Limb (tissue), 2 donors: ENCODE data around the gene CNGB1.
"Not testable (repeated sequence)": the region's sequence is repeated elsewhere in the genome, so short reads cannot be mapped to it uniquely, and the experiment has no call there.

Experiments
- DNase-seq, 2 donors: peaks; one replicate each; pipeline ENCODE4 v3.0.0-alpha.2; 2016; ENCODE audit errors: extremely low spot score in 2 of 2

Gene CNGB1

DNA sequence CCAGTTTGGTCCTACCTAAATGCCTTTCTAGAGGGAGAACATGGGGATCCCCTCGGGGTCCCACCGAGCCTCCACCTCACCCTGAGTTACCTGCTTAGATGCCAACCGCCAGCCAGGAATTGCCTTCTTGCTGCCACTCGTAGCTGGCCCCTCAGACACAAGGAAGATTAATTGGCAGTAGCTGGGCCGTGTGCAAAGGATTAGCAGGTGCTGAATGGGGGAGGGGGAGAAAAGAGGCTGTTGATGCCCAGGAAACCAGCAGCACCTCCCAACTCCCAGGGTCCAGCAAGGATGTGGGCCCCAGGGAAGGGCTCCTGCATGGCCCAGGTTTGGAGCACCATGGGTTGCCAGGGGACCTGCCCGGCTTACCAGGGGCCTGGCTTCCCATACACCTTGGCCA lies at the start of gene CNGB1:
CNGB1 (minus strand) TSS at position 159 of the 400 bp plus-strand sequence. CDS start 3,842 bp downstream, outside the sequence.
- DNase-seq: no peak

DNA sequence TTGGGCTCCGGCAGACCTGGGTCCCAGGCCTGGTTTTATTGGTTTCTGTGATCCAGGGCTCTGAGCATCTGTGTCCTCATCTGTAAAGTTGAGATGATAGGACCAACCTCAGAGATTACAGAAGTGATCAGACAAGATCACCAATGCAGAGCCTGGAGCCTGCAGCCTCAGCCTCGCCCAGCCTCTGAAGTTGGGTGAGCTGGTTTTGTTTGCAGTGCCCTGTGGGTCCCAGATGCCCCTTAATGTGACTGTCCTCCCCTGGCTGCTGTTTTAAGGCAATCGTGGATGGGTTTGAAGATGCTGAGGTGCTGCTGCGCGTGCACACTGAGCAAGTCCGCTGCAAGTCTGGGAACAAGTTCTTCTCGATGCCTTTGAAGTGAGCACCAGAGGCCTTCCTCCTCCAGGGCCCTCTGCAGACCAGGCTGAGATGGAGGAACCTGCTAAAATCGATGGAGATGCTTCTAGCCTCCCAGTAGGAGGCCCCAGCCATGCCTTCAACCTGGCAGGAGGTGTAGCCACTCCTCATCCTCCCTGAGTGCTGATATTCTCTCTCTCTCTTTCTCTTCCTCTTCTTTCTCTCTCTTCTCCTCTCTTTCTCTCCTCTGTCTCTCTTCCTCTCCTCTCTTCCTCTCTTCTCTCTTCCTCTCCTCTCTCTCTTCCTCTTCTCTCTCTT lies 49.1 kb upstream of the CNGB1 start:
- no peak for DNase-seq

DNA sequence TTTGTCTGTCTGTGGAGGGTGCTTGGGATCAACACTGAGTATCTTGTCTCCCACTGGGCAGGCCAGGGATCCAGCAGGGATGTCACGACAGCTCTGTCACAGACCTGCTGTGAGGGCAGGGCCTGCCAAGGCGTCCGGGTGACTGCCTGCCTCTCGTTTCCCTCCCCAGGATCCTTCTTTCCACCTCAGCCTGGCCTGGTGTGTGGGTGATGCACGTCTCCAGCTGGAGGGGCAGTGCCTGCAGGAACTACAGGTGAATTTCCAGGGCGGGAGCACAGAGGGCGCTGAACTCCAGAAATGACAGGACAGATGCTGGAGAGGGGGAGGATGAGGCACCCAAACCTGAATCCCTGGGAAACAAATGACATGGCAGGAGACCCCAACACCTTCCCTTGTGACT lies 47.9 kb upstream of the CNGB1 start:
- DNase-seq: no peak

DNA sequence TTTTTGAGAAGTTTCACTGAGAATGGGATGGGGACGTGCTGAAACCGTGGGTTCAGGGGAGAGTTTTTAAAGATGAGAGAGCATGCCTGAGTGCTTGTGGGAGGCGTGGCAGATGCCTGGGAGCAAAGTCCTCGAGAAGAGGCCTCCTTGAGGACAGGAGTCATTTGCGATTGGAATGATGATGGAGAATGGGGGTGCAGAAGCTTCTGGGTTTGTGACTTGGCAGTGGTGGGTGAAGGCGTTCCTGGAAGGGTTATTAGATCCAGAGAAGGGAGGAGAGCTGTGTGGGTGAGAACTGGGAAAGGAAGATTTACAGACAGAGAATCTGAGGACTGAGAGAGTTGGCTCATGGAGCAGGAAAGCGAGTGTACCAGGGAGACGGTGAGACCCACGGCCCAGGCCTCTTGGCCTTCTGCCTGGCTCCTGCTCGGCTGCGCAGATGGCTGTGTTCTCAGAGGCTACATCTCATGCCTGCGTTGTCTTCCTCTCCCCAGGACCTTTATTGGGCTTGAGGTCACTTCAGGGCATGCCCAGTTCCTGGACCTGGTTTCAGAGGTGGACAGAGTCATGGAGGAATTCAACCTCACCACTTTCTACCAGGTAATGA lies 46.0 kb upstream of the CNGB1 start:
- no peak for DNase-seq

DNA sequence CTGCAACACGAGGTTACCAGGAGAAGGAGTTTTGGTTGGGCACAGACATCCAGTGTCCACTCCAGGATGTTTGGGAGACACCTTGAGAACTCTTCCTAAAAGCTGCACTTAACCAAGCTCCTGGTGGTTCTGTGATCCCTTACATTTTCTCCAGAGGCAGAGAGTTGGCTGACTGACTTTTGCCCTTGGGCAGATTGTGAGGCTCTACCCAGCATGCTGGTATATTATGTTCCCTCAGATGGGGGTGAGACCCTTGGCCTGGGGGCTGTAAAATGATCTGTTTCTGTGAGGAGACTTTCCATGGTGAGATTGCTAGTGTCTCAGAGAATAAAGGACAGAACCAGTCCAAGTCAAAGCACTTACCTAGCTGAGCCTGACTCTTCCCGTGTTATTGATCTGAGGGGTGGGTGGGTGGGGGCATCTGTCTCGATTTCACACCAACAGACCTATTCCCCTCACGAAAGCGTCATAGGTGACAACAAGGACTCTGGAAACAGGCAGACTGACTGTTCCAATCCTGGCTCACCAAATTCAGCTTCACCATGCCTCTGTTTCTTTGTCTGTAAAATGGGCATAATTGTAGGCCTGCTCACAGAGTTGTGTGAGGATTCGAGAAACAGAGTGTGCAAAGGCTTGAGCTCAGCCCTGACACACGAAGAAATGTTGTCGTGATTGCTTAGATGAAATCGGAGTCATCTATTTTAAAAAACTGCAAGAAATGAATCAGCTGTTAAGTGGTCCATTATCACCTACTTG lies 42.5 kb upstream of the CNGB1 start:
- no peak for DNase-seq

DNA sequence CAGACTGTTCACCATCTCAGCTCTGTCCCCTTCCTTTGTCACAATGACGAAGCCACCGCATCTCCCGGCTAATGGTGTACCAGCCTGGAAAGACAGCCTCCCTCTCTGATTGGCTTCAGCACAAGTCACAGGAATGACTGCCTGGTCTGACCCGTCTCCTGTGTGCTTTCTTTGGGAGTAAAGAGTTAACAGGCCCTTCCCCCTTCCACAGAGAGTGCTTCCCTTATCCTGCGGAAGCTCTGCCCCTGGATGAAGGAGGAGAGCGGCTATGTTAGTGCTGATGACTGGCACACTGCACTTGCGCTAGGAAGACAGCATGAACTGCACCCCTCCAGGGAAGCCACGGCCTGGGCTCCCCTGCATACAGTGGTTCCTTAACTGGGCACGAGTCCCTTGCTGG lies 41.6 kb upstream of the CNGB1 start:
- no peak for DNase-seq

DNA sequence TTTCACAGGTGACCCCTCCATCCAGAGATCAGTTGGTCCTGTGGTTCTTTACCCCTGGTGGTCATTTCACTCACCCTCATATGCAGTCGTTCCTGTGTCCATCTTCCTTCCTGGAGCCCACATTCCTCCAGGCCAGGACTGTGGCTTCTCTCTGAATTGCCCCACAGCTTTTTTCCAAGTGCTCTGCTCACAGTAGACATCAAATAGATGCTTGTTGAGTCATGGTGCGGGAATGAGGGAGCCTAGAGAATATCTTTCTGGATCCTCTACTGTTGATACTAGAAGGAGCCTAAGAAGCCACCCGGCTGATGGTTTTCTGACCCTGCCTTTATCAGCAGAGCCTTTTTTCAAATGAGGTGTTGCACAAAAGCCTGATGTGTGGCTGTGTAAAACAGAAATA lies 40.7 kb upstream of the CNGB1 start:
- DNase-seq: no peak

DNA sequence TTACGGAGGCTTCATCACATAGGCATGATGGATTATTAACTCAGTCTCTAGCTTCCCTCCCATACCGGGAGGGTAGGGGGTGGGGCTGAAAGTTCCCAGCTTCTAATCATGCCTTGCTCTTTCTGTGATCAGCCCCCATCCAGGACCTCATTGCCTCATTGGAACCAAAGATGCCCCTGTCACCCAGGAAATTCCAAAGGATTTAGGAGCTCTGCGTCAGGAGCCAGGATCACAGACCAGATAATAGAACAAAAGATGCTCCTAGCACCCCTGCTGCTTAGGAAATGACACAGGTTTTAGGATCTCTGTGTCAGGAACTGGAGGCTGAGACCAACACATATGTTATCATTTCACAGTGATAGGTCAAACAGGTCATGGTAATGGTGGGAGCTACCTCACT lies 40.0 kb upstream of the CNGB1 start:
- DNase-seq: no peak

DNA sequence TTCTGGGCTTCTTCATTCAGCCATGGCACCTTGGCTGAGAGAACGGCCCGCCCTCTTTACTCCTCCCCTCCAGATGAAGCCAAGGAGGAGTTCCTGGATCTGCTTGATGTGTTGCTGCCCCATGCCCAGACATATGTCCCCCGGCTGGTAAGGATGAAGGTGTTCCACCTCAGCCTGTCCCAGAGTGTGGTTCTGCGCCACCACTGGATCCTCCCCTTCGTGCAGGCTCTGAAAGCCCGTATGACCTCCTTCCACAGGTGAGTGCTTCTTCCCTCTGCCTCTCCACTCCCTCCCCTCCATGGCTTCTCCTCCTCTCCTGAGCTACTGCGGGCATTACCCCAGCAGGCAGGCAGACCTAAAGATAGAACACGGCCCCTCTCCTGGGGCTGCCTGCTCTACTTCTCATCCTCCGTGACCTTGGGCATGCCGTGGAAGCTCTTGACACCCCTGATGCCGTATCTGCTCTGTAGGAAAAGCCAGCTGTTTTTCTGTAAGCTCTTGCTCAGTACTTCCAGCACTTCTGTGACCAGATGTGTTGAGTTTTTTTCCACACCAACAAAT lies 39.0 kb upstream of the CNGB1 start:
- DNase-seq: no peak

DNA sequence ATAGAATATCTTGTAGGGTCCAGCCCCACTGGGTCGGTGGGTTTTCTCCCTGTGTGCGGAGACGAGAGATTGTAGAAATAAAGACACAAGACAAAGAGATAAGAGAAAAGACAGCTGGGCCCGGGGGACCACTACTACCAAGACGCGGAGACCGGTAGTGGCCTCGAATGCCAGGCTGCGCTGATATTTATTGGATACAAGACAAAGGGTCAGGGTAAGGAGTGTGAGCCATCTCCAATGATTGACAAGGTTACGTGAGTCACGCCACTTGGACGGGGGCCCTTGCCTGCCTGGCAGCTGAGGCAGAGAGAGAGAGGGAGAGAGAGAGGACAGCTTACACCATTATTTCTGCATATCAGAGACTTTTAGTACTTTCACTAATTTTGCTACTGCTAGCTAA lies 33.8 kb upstream of the CNGB1 start:
- DNase-seq: not testable (repeated sequence)

DNA sequence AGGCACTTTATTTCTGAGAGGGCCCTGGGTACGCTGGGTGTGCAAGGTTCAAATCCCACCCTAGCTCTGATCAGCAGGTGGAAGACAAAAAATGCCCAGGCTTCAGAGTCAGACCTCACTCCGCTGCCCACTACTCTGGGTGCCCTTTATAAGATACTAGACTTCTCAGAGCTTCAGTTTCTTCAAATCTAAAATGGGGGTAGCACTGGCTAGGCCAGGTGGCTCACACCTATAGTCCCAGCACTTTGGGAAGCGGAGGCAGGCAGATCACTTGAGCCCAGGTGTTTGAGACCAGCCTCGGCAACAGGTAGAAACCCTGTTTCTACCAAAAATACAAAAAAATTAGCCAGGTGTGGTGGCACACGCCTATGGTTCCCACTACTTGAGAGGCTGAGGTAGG lies 32.0 kb upstream of the CNGB1 start:
- DNase-seq: no peak

DNA sequence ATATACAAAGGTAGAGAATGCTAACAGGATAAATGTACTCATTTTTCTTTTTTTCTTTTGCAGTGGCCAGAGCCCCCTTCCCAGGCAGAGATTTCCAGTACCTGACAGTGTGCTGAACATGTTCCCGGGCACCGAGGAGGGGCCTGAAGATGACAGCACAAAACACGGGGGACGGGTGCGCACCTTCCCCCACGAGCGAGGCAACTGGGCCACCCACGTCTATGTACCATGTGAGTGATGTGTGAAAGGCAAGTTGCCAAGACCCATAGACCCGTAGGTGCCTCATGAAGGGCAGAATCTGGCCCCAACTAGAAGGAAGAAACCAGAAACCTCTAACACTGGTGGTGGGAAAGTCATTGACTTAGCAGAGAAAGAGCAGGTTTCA lies 31.5 kb upstream of the CNGB1 start:
- DNase-seq: no peak

DNA sequence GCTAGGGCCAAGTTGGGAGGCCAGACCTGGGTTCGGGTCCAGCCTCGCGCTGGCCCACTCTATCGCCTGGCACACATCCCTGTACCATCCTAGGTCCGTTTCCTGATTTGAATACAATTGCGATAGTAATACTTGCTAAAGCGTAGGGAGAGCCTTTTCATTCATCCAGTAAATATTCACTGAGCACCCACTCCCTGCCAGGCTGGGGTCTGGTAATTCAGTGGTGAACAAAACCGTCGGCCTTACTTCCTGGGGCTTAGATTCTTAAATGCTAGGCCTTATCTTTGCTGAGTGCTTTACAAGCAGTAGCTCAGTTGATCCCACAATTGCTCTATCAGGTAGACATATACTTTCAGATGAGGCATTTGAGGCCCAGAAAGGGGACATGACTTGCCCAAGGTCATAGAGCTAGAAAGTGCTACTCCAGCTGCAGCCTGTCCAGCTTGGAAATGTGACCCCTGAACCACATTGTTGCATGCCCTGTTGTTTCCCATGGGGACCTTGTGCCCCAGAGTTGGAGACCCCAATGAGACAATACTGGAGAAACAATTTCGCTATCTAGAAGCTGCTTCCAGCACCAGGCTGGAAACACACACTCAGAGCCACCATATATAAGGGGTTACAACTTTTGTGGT lies 31.0 kb upstream of the CNGB1 start:
- DNase-seq: no peak

DNA sequence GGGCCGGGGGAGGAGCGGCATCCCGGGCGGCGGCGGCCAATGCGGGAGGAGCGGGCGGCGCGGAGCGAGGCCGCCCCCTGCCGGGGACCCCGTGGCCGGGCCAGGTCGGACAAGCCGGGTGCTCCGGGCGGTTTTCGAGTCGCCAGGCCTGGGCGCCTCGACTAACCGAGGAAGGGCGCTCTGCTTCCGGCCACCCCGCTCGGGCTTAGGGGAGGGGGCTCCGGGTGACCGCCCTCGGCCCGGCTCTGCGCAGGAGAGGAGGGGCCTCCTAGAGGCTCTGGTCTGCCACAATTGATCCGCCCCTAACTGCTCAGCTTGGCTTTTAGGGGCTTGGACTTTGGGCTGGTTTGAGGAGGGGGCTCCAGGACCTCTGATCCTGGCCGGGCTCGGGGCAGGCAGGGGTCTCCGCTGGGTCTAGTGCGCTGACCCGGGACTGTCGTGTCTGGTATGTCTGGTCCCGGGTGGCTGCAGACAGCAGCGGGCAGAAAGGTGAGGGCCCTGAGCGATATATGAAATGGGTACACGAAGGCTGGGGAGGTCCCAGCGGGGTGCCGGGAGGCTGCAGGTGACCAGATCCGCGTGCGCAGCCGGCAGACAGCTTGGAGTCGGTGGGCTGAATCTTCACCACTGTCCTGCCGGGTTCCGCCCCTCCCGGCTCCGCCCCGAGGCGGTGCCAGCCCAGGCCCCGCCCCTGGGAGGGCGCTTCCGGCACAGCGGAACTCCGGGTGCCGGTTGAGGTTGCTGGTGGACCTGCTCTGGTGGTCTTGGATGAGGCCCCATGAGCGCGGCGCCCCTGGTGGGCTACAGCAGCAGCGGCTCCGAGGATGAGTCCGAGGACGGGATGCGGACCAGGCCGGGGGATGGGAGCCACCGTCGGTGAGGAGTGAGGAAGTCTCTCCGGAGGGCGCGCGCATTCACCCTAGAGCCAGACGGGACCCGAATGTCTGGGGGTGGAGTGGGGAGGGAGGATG lies 30.1 kb upstream of the CNGB1 start, which contains the start of gene USB1:
USB1 (plus strand) TSS at position 702 of the 971 bp plus-strand sequence; CDS start at position 779, 77 bp downstream.
- DNase-seq: peak; percentile 81 to 94

DNA sequence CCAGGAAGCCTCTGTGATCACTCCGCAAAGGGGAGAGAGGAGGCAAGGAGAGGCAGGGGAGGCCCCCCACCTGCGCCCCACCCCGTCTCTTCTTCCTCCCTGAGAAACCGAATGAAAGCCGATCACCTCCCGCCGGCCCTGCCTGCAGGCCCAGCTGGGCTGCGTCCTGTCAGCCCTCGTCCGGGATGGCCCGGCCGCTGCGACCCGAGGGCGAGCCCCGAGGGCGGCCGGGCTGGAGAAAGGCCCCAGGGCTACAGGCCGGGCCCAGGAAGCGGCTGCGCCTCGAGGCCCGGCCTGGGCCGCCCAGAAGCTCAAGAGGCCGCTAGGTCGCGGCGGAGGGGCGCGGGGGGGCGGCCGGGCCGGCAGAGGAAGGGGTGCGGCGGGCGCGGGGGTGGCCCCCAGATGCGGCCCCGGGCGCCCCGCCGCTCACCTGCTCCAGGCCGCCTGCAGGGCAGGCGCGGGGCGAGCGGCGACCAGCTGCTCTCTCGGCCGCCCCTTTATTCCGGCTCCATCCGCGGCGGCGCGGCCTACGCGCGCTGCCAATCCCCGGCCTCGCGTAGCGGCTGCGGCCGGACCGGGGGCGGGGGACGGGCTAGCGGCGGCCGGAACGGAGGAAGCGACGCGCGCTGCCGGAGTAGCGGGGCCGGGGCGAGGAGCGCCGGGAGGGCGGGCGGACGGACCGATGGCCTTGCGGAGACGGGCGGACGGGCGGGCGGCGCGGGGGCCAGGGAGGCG lies 29.2 kb upstream of the CNGB1 start, which contains the start of gene ZNF319:
ZNF319 (minus strand) TSS at position 702 of the 735 bp plus-strand sequence. CDS start 2,407 bp downstream, outside the sequence.
- DNase-seq: peak in 1 of 2 donors; percentile 56

DNA sequence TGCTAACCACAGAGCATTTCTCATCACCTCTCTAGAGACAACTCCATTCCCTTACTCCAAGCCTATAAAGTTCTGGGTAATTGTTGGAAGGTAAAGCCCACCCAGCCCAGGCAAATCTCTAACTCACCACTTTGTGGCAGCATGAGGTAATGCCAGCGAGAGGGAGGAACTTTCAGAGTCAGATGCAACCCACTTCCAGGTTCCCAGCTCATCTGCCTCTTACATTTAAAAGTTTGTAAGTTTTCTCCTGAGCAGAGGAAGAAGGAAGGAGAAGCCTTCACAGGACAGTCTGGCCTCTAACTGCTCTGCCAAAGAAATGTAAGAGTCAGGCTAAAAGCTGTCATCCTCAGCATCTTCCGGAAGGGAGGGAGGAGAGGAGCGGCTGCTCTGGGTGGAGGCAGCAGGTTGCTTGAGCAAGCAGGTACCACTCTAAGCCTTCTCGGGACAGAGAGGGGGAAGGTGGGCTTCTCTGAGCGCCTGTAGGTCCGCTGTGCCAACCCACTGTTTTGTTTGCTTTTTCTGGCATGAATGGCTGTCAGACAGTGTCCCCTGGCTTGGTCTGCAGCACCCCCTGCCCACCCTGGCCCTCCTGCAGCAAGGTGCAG lies 28.5 kb upstream of the CNGB1 start:
- DNase-seq: no peak

DNA sequence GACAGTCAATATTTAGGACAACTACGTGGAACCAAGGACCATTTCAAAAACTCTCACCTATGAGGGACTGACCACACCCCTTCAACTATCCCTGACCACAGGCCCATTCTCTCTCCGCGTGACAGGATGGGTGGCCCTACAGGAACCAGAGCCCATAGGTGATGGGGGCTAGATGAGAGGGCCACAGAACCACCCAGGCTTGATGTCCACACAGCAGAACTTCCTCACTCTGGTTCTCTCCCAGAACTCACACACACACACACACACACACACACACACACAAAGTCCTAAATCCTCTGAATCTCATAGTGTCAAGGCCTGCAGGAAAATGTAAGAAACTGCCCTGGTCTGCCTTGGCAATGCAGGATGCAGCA lies 28.1 kb upstream of the CNGB1 start:
- no peak for DNase-seq

DNA sequence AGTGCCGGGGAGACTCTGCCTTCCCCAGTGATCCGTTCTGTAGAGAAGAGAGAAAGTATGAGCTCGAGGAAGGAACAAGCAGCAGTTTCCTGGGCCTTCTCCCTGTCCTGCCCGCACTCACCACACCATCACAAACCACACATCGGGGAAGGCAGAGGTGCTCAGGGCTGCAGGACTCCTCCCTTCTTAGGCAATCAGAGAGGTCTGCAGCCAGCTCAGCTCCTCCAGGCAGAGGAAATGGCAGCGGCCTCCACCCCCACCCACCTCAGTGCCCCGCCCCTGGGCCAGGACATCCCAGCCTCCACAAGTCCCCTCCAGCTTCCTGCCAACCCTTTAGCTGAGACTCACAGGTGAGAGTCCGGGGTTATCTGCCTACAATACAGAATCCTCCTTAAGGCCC lies 27.6 kb upstream of the CNGB1 start:
- DNase-seq: no peak

DNA sequence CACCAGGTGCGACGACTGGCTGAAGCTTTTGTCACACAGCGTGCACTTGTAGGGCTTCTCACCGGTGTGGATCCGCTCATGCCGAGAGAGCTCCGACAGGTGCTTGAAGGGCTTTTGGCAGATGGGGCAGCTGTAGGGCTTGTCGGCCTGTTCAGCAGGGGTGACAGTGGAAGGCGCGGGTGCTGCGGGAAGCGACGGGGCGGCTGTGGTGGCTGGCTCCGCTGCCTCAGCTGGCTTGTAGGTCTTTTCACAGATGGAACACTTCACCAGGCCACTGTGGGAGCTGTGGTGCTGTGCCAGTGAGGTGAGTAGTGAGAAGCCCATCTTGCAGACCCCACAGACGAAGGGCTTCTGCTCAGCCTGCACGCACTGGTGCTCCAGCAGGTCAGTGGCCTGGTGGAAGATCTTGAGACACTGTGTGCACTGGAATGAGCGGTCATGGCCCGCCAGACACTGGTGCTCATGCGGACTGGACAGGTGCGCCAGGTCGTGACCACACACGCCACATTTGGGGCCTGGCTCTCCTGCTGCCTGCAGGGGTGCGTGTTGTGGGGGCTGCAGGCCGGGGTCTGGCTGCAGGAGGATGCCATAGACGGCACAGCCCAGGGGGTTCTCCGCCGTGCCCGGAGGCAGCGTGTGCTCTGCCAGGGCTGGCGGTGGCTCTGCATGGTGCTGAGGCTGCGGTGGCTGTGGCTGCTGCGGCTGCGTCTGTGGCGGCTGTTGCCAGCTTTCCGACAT lies 26.8 kb upstream of the CNGB1 start:
- no peak for DNase-seq
